NOMO-1 (cell line): ENCODE results near the gene USP2.

ENCODE experiments used
- DNase-seq, 2 experiments: peaks; one replicate each; lab custom pipeline; 2025; ENCODE audit not compliant: unreplicated experiment in 2 of 2; lab: John Stamatoyannopoulos, UW

USP2 gene

DNA sequence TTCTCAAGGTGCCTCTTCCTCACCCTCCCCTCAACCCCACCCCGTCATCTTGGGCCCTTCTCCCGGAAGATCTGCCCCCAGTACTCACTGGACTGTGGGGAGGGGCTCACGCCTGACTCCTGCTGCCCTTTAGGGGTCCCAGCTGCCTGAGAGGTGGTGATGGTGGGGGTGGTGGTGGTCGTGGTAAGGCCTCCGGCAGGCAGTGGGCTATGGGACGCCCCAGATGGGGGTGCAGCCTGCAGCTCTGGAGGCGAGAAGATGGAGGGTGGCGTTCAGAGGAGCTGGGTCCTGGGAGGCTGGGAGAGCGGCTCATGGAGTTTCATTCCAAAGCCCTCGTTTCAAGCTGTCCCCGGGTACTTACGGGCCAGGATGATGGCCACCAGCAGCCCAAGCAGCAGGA lies 35.8 kb downstream of the USP2 start:
- DNase-seq = no peak

DNA sequence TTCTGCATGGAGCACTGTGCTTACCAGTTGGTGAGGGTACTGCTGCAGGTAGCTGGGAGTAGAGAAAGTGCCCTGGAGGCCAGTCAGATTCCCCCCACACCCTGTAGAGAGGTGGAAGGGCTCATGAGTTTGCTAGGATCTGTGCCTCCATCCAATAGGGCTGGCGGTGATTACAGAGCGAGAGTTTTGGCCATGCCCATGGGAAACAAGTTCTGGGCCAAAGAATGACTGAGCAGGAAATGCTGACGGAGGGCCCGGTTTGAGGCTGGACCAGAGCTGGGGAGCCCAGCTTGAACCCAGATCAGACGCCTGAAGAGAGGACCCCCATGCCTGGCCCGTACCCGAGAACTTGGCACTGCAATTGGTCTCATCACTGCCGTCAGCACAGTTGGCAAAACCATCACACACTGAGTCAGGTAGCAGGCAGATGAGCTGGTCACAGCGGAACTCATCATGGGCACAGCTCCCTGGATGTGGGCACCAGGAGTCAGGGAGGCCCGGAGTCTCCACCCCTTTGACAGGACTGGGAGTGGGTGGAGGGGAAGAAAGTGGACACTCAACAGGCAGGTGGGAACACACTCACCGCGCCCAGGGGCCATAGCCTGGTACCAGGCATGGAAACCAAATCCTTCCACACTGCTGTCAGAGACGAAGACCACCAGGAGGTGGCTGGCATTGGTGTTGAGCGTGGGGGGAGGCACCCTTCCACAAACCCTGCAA lies 37.0 kb downstream of the USP2 start:
- DNase-seq = no peak

DNA sequence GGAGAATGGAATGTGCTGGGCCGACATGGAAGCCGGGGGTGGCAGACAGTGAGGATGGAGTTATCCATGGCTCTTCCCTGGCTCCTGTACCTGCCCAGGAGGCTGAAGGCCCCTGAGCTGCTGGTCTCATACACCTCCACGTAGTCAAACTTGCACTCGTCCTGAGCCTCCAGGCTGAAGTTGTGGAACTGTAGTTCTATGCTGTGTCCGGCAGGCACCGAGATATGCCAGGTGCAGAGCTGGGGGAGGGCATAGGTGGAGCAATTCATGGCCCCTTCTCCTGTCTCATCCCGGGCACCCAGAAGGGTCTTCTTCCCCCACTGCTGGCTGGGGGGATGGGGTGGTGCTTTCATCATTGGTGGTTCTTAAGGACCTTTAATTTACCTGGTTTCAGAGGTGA lies 37.8 kb downstream of the USP2 start:
- no peak for DNase-seq

DNA sequence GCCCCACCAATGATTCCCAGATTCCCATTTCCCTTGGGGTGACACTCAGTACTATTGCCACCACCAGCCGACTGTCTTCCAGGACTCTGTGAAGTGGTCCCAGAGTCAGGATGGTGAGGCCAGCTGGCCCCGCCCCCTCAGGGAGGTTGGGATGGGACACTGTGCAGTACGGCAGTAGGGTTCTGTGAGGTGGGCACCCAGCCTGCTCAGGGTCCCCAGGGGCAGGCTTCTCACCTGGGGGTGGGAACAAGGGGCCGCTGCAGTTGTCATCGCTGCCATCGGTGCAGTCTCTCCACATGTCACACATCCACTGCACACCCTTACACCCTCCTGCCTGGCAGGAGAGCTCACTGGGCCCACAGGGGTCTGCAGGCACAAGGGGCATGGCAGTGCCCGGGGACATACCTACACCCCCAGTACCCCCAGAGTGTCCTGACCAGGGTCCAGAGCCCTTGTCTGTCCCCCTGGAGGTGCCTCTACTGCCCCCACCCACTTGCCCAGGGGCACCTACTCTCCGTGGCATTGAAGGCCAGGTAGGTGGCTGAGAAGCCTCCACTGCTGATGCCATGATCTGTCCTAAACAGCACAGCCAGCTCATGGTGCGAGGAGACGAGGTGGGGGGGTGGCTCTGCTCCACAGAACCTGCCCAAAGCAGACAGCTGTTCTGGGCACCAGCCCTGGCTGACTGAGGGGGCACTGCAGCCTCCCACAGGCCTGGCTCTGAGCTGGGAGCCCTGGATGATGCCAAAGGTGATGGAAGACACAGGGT lies 38.9 kb downstream of the USP2 start:
- DNase-seq = no peak

DNA sequence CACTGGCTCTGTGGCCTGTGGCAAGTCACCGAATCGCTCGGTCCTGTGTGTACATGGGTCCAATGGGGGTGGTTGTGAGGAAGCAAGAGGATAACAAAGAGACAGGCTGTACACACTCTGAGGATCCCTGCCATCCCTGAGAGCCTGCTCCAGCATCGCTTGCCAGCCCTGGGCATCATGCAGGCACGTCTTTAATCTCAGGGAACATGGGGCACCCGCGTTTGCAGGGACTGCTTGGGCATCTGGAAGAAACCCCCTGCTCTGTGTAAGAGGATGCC lies 39.5 kb downstream of the USP2 start:
- DNase-seq = no peak

DNA sequence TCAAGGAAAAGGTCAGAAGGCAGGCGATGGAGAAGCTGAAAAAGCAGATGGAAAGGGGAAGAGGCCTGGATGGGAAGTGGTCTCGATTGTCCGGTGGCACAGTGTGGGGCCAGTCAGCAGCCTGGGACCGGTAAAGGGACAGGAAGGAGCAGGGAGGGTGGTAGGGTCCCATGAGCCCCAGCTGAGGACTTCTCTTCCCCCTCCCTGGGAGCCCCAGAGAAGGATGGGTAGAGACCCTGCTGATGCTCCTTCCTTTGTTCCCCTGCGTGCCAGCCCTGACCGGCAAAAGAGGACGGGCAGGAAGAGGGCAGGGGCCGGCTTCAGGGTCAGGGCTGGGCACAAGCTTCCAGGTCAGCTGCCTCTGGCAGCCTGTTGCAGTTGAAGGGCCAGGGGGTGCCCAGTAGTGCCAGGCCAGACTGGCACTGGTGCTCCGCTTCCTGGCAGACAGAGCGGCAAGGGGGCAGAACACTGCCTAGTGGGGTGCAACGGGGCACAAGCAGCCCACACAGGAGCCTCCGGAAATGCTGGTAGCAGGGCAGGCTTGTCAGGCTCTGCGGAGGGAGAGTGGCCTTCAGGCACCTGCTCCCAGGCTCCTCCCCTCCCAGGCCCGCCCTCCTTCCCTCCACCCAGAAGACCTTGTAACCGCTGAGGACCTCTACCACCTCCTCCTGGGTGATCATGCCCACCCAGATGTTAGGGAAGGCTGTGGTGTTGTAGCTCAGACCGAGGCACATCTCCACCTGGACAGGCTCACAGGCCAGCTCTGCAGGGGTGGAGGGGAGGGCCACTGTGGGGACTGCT lies 40.1 kb downstream of the USP2 start:
- no peak for DNase-seq

DNA sequence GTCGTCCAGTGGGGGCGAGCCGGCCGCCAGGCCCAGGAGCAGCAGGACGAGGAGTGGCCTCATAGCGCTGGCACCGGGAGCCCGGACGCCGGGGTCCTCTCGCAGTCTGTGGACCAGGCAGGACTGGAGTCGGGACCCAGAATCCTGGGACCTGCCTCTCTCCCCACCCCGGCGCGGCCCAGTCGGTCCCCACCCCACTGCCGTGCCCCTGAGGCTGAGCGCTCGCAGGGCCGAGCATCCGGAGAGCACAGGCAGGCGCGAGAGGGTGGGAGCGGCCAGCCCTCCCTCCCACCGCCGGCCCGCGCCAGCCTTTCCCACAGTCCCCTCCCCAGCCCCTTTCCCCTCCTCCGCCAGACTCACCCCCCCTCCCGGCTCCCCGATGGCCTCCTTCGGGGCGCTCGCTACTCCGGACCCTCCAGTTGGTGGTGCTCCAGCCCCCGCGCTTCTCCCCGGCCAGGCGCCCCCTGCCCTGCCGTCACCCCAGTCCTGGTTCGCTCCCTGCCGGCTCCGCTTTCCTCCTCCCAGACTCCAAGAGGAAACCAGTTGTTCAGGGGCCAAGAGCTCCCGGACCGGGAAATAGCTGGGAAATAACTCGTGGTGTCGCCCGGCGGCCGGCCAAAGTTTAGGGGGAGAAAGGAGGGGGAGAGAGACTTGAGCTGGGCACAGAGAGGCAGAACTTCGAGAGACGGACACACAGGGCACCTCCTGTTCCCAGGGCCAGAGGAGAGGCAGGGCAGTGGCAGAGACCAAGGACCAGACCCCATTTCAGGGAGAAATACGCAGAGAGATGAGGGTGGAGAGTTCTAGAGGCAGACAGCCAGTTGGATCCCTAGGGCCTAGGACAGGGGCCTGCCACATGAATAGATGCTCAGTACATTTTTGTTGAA lies 40.9 kb downstream of the USP2 start, which contains the start of gene C1QTNF5:
Gene C1QTNF5 (minus strand): TSS at position 549 of the 887 bp plus-strand sequence. CDS start 486 bp downstream, at position 63.
- DNase-seq = no peak

DNA sequence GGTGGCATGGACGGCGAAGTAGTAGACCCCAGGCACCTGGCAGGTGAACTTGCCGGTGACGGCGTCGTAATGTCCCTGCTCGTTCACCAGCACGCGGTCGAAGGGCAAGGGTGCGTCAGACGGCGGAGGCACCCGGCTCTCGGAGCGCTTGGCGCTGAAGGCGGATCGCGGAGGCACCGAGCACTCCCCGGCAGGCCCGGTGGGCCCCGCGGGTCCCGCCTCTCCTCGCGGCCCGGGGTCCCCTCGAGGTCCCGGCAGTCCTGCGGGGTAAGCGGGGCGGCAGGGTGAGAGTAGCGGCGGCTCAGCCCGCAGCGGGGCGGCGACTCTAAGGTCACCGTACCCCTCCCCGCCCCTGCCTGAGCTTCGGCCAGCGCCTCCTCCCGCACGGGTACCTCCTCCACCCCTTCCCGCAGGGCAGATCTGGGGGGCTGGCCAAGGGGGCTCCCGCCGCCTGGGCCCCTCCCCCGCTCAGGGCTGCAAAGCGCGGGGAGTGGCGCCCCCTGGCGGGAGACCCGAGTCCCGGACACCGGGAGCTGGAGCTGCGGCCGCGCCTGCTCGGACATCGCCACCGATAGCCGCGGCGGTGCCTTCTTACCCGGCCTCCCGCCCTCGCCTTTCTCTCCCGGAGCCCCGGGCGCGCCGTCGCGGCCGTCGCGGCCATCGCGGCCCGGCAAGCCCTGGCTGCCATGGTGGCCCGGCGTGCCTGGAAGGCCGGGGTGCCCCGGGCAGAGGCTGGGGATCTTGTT lies 41.7 kb downstream of the USP2 start:
- DNase-seq = no peak

DNA sequence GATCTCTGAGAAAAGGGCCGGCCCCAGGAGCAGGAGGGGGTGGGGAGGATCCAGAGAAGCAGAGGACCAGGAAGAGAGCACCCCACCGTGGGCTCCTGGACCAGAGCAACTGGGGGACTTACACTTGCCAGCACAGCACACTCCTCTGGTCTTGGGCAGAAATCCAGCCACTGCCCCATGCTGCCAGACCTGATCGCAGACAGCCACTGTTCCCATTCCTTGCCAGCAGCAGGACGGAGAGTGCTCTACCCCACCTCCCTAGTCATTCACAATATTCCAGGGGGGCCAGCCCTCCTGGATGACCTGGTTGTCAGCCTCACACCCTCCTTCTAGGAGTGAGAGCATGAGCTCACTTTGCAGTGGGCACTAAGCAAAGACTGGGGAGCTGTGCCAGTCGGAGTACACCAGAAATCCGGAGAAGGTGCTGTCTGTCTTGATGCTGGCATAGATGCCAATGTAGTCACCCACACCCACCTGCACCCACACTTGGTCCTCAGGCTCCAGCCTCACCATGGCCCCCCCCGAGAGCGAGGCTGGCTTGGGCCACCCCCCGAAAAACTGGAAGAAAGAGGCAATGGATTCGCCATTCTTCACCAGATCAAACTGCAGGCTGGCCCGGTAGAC lies 42.4 kb downstream of the USP2 start:
- DNase-seq = no peak

DNA sequence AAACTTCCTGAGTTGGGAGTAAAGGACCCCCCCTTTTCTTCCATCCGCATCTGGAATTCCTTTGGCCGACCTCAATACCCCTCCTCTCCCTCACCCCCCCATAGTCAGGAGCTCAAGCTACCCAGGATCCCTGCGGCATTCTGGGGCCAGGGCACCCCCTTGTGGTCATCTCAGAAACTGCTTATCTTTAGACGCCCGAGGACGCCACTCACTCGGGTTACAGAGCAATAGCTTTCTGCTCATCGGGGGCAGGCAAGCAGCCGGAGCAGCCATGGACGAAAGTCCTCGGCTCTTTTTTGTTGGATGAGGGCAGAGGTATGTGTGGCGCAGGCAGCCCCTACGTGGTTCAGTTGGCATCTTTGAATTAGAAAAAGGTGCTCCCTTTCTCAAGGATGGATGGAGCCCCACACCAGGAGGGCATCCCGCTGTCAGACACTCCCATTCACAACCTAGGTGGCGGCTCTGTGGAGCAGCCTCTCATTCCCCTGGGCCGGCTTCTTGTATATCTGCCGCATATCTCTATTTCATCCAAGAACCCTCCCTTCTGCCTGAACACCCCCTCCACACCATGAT lies 43.1 kb downstream of the USP2 start:
- DNase-seq = peak; percentile 45 to 53

DNA sequence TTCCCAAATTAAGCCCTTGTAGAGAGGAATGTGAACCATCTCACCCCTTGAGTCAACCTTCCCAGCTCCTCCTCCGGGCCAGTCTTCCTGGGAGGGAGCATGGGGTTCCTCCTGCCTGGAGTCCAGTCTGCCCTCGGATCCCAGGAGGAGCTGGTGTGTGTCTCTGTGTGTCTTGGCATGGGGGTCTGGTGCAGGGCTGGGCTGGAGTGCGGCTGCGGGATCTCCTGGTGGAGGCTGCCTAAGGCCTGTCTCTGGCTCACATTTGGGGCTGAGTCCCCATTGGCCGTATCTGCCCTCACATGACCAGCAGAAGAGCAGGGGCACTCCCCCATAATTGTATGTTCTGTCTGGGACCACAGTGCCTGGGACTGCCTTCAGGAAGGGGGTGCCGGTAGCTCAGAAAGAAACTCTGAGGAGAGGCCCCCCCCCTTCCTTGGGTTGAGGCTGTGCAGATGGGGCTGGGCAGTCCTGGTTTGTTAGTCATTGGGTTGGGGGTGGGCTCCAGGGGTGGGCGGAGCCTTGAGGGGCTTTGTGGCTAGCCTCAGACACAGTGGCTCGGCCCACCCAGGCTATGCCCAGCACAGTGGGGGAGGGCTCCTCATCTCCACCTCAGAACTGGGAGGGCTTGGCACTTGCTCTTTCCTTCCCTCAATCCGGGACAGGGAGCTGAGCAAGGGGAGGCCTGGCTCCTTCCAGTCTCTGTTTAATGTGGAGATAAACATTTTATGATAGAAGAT lies 43.7 kb downstream of the USP2 start:
- no peak for DNase-seq

DNA sequence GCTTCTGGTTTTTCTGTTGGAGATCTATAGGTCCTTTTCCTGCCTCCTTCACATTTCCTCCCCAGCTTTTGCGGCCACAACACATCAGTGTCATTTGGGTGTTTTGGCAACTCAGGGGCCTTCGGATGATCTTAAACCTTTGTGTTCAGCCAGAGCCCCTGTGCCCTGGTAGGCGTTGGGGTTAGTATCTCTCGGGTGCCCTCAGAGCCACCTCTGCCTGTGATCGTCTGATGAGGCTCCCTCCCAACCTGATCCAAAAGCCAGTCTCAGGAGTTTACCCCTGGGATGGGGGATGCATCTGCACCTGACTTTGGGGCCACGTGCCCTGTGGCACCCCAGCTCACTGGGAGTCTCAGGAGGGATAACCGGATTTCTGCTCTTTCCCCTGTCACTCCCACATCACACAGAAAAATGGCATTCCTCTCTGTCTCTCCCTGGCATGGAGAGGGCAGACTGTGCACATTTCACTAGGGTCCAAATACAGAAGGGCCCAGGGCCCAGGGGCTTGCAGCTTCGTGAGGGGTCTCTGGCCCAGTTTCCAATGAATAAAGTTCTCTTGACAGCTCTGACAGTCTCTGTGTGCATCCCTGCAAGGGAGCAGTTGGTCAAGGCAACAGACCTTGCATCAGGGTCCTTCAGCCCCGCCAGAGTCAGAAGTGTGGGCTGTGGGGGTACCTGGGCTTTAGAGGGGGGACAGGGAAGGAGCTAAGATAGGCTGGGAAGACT lies 44.6 kb downstream of the USP2 start:
- DNase-seq = no peak

DNA sequence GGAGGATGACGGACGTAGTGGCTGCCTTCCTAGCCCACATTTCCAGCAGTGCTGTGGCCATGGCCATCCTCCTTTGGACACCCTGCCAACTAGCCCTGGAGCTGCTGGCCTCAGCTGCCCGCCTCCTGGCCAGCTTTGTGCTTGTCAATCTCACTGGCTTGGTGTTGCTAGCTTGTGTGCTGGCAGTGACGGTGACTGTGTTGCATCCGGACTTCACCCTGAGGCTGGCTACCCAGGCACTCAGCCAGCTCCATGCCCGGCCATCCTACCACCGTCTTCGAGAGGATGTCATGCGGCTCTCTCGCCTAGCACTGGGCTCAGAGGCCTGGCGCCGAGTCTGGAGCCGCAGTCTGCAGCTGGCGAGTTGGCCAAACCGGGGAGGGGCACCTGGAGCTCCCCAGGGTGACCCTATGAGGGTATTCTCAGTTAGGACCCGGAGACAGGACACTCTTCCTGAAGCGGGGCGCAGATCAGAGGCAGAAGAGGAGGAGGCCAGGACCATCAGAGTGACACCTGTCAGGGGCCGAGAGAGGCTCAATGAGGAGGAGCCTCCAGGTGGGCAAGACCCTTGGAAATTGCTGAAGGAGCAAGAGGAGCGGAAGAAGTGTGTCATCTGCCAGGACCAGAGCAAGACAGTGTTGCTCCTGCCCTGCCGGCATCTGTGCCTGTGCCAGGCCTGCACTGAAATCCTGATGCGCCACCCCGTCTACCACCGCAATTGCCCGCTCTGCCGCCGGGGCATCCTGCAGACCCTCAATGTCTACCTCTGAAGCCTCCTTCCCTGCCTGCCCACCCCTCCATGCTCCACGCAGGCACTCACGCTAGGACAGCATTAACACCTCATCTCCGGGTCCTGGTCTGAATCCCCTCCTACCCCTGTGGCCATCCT lies 45.6 kb downstream of the USP2 start:
- DNase-seq = no peak

DNA sequence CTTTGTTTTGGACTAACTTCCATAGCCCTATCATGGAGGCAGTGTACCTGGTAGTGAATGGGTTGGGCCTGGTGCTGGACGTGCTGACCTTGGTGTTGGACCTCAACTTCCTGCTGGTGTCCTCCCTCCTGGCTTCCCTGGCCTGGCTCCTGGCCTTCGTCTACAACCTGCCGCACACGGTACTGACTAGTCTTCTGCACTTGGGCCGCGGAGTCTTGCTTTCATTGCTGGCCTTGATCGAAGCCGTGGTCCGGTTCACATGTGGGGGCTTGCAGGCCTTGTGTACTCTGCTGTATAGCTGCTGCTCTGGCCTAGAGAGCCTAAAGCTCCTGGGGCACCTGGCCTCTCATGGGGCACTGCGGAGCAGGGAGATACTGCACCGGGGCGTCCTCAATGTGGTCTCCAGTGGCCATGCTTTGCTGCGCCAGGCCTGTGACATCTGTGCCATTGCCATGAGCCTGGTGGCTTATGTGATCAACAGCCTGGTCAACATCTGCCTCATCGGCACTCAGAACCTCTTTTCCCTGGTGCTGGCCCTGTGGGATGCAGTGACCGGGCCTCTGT lies 46.3 kb downstream of the USP2 start:
- no peak for DNase-seq

DNA sequence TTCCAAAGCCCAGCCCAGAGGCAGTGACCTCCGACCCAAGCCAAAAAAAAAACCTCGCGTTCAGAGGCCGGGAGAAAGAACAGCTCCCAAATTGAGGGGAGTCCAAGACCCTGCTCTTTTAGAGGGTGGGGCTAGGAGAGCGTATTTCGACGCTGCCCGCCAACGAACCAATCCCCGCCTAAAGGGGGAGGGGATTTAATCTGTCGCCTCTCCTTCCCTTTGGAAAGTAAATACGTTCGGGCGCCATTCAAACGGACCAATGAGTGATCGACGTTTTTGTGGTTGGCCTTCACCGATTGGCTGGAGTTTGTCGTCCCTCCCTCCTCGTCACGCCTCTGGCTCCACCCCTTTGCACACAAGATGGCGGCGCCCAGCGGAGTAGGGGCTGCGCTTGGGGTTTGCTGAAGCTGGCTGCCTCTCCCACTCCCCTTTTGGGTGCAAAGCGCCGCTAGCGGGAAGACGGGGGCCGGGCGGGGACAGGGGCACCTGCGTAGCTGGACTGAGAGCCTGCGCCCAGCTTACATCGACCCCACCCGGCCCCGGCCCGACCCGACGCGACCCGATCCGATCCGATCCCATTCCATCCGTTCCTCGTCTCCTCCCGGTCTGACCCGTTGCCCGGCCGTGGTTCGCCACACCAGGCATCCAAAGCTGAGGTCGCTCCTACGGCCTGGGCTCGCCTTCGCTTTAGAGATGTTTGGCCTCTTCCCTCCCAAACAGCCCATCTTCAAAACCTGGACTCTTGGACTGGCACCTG lies 47.1 kb downstream of the USP2 start, which contains the start of gene RNF26:
Gene RNF26 (plus strand): TSS at position 354 of the 757 bp plus-strand sequence. CDS start 596 bp downstream, outside the sequence.
- DNase-seq = peak; percentile 97 to 99
